Karpas-422 (cell line): ENCODE measurements around the gene COL11A1. TPM values are rescaled to one million over a fixed set of nuclear protein-coding genes. Genes with fewer than 3 reads are reported as not detected.

Experiments
- DNase-seq: peaks from one replicate; pipeline ENCODE4 v3.0.0-alpha.2; 2015
- H2AFZ ChIP-seq: fragments of 200-600 bp; sonication (generic); 2 replicates; pipeline ENCODE4 v1.6.1; 2014; ENCODE audit warnings: antibody characterized with exemption, low read length, mixed read lengths
- H3K27ac ChIP-seq: fragments of 200-600 bp; sonication (generic); 2 replicates; pipeline ENCODE4 v1.5.1; 2014; ENCODE audit warnings: mild to moderate bottlenecking, low read length, moderate library complexity
- H3K27me3 ChIP-seq: fragments of 200-600 bp; sonication (generic); 2 replicates; pipeline ENCODE4 v1.6.1; 2014; ENCODE audit warnings: low read length, mixed read lengths
- H3K36me3 ChIP-seq: fragments of 200-600 bp; sonication (generic); 2 replicates; pipeline ENCODE4 v1.6.1; 2014; ENCODE audit warnings: low read length, mixed read lengths; ENCODE audit not compliant: insufficient read depth
- H3K4me1 ChIP-seq: fragments of 200-600 bp; sonication (generic); 2 replicates; pipeline ENCODE4 v1.6.1; 2014; ENCODE audit warnings: mild to moderate bottlenecking, low read length, mixed read lengths
- H3K4me2 ChIP-seq: fragments of 200-600 bp; sonication (generic); 2 replicates; pipeline ENCODE4 v1.6.1; 2014; ENCODE audit warnings: low read length, low read depth, mild to moderate bottlenecking; ENCODE audit not compliant: poor library complexity, severe bottlenecking
- H3K4me3 ChIP-seq: fragments of 200-600 bp; sonication (generic); 2 replicates; pipeline ENCODE4 v1.5.1; 2014; ENCODE audit warnings: mild to moderate bottlenecking, antibody characterized with exemption, low read length, mixed read lengths
- H3K79me2 ChIP-seq: fragments of 200-600 bp; sonication (generic); 2 replicates; pipeline ENCODE4 v1.6.1; 2014; ENCODE audit warnings: mild to moderate bottlenecking, low read length, mixed read lengths
- H3K9ac ChIP-seq: fragments of 200-600 bp; sonication (generic); 2 replicates; pipeline ENCODE4 v1.6.0; 2014; ENCODE audit warnings: low read length
- H3K9me2 ChIP-seq: fragments of 200-600 bp; sonication (generic), shearing (Covaris generic); replicated peaks from 2 replicates; pipeline ENCODE4 v1.6.0; 2014; ENCODE audit warnings: mild to moderate bottlenecking, low read length, moderate library complexity; ENCODE audit not compliant: insufficient read depth
- H3K9me3 ChIP-seq: fragments of 300-700, 200-600 bp; sonication (generic); 2 replicates; pipeline ENCODE4 v1.6.1; 2014; ENCODE audit warnings: low read length, mixed read lengths
- H4K20me1 ChIP-seq: fragments of 200-600 bp; sonication (generic); 2 replicates; pipeline ENCODE4 v1.6.1; 2014; ENCODE audit warnings: mild to moderate bottlenecking, antibody characterized with exemption, low read length, low read depth; ENCODE audit not compliant: insufficient read depth
- total RNA-seq: library from RNA; depleted of rRNA; stranded (reverse); fragments of >200 nt; shearing (Covaris generic); gene quantifications from 2 replicates; pipeline ENCODE4 v1.2.3, GENCODE V29; 2014; ENCODE audit warnings: low replicate concordance

Gene COL11A1
- total RNA-seq, 1 experiment from 2014 or later: not detected

DNA sequence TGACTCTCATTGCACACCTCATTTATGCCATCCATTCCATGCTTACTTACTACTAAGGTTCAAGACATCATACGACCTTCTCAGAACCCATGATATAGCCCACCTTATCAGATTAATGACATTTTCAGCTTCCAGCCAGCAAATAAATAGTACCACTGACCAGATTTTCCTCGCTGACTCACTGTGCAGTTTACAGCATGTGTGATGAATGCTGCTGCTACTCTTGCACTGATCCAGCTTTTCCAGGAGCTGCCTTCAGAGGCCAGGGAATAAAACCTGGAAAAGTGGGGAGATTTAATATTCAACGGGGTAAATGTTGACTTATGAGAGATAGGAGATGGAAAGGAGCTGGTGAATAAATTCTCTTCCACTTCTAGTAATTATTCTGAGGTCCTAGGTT, 247.1 kb downstream of the COL11A1 start:
- no peaks in the 10 kb centered on the region for H3K9me2 ChIP-seq
- no peaks in the 10 kb centered on the region; the same call in 1 of the 2 replicates for H3K9me3 ChIP-seq
- DNase-seq: no peak
- no peaks in the 10 kb centered on the region for H3K36me3 ChIP-seq
- no peak overlapping the region for H3K4me3 ChIP-seq
- no peak overlapping the region for H3K4me2 ChIP-seq
- no peaks in the 10 kb centered on the region for H4K20me1 ChIP-seq
- H3K79me2 ChIP-seq: no peaks in the 10 kb centered on the region
- no peak overlapping the region for H3K9ac ChIP-seq
- H2AFZ ChIP-seq: no peak overlapping the region
- H3K27ac ChIP-seq: no peak overlapping the region
- H3K4me1 ChIP-seq: no peaks in the 10 kb centered on the region
- no peaks in the 10 kb centered on the region for H3K27me3 ChIP-seq

DNA sequence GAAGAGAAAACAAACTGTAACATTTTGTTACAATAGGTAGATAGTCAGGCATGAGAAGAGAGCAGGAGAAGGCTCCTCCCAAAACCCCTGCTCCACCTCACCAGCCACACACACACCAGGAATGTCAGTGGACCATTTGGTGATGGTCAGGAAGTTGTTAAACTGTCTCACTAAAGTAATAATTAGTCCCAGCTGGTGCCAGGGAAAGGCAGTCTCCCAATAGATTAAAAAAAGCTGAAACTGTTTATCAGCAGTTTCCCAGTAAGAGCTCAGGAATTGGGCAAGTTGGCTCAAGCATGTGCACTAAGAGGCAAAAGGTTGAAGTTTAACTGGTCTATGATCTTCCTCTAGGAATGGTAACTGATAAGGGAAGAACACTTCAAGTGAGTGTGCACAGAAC, 249.6 kb downstream of the COL11A1 start:
- no peaks in the 10 kb centered on the region; the same call in 1 of the 2 replicates for H3K9me3 ChIP-seq
- H3K9ac ChIP-seq: no peak overlapping the region
- no peak overlapping the region for H2AFZ ChIP-seq
- H3K27me3 ChIP-seq: no peaks in the 10 kb centered on the region
- H4K20me1 ChIP-seq: no peaks in the 10 kb centered on the region
- H3K27ac ChIP-seq: no peak overlapping the region
- H3K4me2 ChIP-seq: no peak overlapping the region
- no peak overlapping the region for H3K4me3 ChIP-seq
- DNase-seq: no peak
- H3K4me1 ChIP-seq: no peaks in the 10 kb centered on the region
- H3K36me3 ChIP-seq: no peaks in the 10 kb centered on the region
- no peaks in the 10 kb centered on the region for H3K9me2 ChIP-seq
- no peaks in the 10 kb centered on the region for H3K79me2 ChIP-seq

DNA sequence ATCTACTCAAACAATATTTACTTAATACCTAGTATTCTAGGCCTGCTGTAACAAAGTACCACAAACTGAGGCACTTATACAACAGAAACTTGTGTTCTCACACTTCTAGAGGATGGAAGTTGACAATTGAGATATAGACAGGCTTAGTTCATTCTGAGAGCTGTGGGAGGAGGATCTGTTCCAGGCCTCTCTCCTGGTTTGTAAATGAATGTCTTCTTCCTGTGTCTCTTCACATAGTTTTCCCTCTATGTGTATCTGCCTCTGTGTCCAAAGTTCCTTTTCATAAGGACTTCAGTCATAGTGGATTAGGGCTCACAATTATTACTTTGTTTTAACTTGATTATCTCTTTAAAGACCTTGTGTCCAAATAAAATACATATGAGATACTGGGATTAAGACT, 251.1 kb downstream of the COL11A1 start:
- H3K4me1 ChIP-seq: no peaks in the 10 kb centered on the region
- H3K36me3 ChIP-seq: no peaks in the 10 kb centered on the region
- H3K27ac ChIP-seq: no peak overlapping the region
- no peaks in the 10 kb centered on the region for H3K79me2 ChIP-seq
- no peak overlapping the region for H3K4me2 ChIP-seq
- no peak overlapping the region for H3K9ac ChIP-seq
- H3K9me2 ChIP-seq: no peaks in the 10 kb centered on the region
- H3K4me3 ChIP-seq: no peak overlapping the region
- no peak overlapping the region for H2AFZ ChIP-seq
- no peaks in the 10 kb centered on the region for H4K20me1 ChIP-seq
- H3K27me3 ChIP-seq: no peaks in the 10 kb centered on the region
- H3K9me3 ChIP-seq: no peaks in the 10 kb centered on the region; the same call in 1 of the 2 replicates
- DNase-seq: no peak

DNA sequence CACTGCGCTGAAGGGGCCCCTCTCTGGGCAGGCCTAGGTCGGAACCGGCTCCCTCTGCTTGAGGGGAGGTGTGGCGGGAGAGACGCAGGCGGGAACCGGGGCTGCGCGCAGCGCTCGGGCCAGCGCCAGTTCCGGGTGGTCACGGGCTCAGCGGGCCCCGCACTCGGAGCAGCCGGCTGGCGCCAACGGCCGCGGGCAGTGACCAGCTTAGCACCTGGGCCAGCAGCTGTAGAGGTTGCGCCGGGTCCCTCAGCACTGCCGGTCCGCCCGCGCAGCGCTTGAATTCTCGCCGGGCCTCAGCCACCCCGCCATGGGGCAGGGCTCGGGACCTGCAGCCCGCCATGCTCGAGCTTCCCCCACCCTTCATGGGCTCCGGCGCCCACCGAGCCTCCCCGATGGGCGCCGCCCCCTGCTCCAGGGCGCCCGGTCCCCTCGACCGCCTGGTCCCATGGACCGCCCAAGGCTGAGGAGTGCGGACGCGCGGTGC, 254.6 kb downstream of the COL11A1 start:
- DNase-seq: no peak
- H3K27ac ChIP-seq: no peak overlapping the region

DNA sequence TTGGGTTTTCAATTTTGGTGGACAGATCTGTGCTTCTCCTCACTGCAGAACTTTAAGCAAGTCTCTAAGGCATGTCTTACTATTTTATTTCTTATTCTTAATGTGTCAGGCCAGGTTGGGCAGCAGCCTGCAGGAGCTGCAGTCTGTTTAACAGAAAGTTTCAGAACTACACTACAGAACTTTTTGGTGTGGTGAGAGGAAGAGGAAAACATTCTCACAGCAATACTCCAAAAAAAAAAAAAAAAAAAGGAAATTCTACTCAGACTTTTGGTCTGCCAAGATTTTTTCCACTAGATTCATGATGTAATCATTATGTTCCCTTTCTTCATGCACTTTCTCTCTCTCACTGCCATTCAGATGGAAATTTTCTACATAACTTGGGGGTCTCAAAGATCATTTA, 255.2 kb downstream of the COL11A1 start:
- Histone ChIP-seq H3K27me3 (no peaks in the 10 kb centered on the region), H3K9ac (no peak overlapping the region), H2AFZ (no peak overlapping the region), H4K20me1 (no peaks in the 10 kb centered on the region), H3K79me2 (no peaks in the 10 kb centered on the region), H3K9me2 (no peaks in the 10 kb centered on the region), H3K4me3 (no peak overlapping the region), H3K9me3 (peaks cover 4% of the 10 kb centered on the region; the same call in 1 of the 2 replicates), H3K36me3 (no peaks in the 10 kb centered on the region), H3K4me1 (no peaks in the 10 kb centered on the region), H3K4me2 (no peak overlapping the region), H3K27ac (no peak overlapping the region)
- DNase-seq: no peak

More for the DNA sequence above, 254.6 kb downstream of the COL11A1 start:
- Histone ChIP-seq H3K36me3 (no peaks in the 10 kb centered on the region), H3K27me3 (no peaks in the 10 kb centered on the region), H3K4me1 (no peaks in the 10 kb centered on the region), H3K9ac (no peak overlapping the region), H3K4me3 (no peak overlapping the region), H3K9me3 (peaks cover 4% of the 10 kb centered on the region; the same call in 1 of the 2 replicates), H3K79me2 (no peaks in the 10 kb centered on the region), H3K4me2 (no peak overlapping the region), H2AFZ (no peak overlapping the region), H4K20me1 (no peaks in the 10 kb centered on the region), H3K9me2 (no peaks in the 10 kb centered on the region)

DNA sequence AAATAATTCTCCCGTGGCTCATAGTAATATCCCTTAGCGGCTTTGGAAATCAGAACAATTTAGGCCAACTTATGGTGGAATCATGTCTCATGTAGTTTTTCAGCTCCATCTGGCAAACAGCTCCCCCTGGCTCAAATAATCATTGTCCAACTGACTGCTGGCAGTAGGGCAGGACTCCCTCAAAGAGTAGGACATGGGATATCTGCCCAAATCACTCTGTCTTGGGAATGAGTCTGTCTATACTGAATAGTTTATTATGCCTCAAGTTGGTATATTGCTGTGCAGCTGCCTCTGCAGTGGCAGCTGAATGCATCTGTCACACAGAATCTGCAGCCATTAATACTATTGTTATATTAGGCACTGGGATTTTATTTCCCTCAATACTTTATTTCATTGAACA, 255.7 kb downstream of the COL11A1 start:
- no peaks in the 10 kb centered on the region for H3K79me2 ChIP-seq
- H3K27ac ChIP-seq: no peak overlapping the region
- H3K9ac ChIP-seq: no peak overlapping the region
- no peaks in the 10 kb centered on the region for H3K36me3 ChIP-seq
- DNase-seq: no peak
- peaks cover 7% of the 10 kb centered on the region; the same call in 1 of the 2 replicates for H3K9me3 ChIP-seq
- no peak overlapping the region for H3K4me2 ChIP-seq
- H2AFZ ChIP-seq: no peak overlapping the region
- no peaks in the 10 kb centered on the region for H4K20me1 ChIP-seq
- no peak overlapping the region for H3K4me3 ChIP-seq
- no peaks in the 10 kb centered on the region for H3K27me3 ChIP-seq
- H3K4me1 ChIP-seq: no peaks in the 10 kb centered on the region
- no peaks in the 10 kb centered on the region for H3K9me2 ChIP-seq

DNA sequence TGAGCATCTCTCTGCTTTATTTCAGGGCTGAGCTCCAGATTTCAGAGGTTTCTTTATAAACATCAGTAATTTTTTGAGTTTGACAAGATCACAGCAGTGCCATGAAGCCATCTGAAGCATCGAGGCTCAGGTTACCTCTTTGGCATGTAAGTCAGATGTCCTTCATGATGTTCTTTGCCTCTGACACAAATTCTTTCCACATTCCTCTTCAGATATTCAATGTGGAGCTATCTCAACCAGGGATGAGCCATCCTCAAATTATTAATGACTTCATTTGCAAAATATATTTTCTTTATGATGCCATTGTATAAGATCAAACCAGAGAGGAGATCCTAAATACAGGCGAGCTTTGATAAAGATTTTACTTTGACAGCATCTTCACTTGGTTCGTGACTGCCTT, 256.7 kb downstream of the COL11A1 start:
- H2AFZ ChIP-seq: no peak overlapping the region
- no peak overlapping the region for H3K4me2 ChIP-seq
- H3K9me2 ChIP-seq: no peaks in the 10 kb centered on the region
- no peaks in the 10 kb centered on the region for H3K27me3 ChIP-seq
- H3K4me3 ChIP-seq: no peak overlapping the region
- H3K9me3 ChIP-seq: peaks cover 7% of the 10 kb centered on the region; the same call in 1 of the 2 replicates
- no peak overlapping the region for H3K27ac ChIP-seq
- H3K4me1 ChIP-seq: no peaks in the 10 kb centered on the region
- DNase-seq: no peak
- no peak overlapping the region for H3K9ac ChIP-seq
- H3K36me3 ChIP-seq: no peaks in the 10 kb centered on the region
- no peaks in the 10 kb centered on the region for H4K20me1 ChIP-seq
- no peaks in the 10 kb centered on the region for H3K79me2 ChIP-seq

DNA sequence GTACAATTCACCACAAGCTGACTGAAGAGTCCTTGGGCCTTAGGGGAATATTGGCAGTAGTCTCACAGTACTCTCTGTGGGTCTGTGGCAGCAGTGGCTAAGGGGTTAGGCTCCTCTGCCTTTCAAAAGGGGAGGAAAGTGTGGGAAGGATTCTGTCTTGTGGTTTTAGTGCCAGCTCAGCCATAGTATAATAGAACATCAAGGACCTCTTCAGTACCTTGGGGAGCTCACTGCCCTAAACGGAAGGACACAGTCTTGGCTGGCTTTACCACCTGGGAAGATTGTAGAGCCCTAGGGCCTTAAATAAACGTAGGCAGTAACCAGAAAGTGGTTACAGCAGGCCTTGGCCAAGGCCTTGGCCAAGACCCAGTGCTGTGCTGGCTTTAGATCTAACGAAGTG, 265.7 kb downstream of the COL11A1 start:
- Histone ChIP-seq H3K9me2 (peaks cover 4% of the 10 kb centered on the region; the same call in 1 of the 2 replicates), H4K20me1 (no peaks in the 10 kb centered on the region), H3K4me3 (no peak overlapping the region)

More for the DNA sequence above, 265.7 kb downstream of the COL11A1 start:
- Histone ChIP-seq H2AFZ (no peak overlapping the region), H3K9me3 (peaks cover 2% of the 10 kb centered on the region; the same call in 1 of the 2 replicates), H3K36me3 (no peaks in the 10 kb centered on the region), H3K27me3 (no peaks in the 10 kb centered on the region), H3K4me2 (no peak overlapping the region), H3K79me2 (no peaks in the 10 kb centered on the region), H3K9ac (no peak overlapping the region), H3K27ac (no peak overlapping the region), H3K4me1 (no peaks in the 10 kb centered on the region)
- DNase-seq: no peak
